Right cardiac atrium (tissue), 5 donors: ENCODE data around the gene SPP1. TPM values are rescaled to one million over a fixed set of nuclear protein-coding genes. Genes with fewer than 3 reads are reported as not detected.
"Not testable (repeated sequence)": the region's sequence is repeated elsewhere in the genome, so short reads cannot be mapped to it uniquely, and the experiment has no call there.

Experiments used
- ATAC-seq, 2 donors: fragments of 200-7000 bp; cut with Tn5 transposase; one replicate each; pipeline versions ENCODE4 v1.8.0 to v1.9.1; 2020; ENCODE audit warnings: moderate library complexity in 2 of 2, mild to moderate bottlenecking in 1 of 2
- DNase-seq, 3 donors: peaks; one replicate each; pipeline ENCODE4 v3.0.0-alpha.2; 2020
- H3K27ac ChIP-seq: one replicate; pipeline ENCODE4 v1.5.1; 2013; ENCODE audit warnings: mild to moderate bottlenecking, low read length, control low read depth, moderate library complexity
- H3K27me3 ChIP-seq: one replicate; pipeline ENCODE4 v1.6.1; 2013; ENCODE audit not compliant: control insufficient read depth, insufficient read depth
- H3K4me1 ChIP-seq: one replicate; pipeline ENCODE4 v1.6.1; 2013; ENCODE audit warnings: low read length; ENCODE audit not compliant: control insufficient read depth, insufficient read depth
- H3K4me3 ChIP-seq: one replicate; pipeline ENCODE4 v1.5.1; 2013; ENCODE audit warnings: low read length, control low read depth
- H3K9me3 ChIP-seq: one replicate; pipeline ENCODE4 v1.6.1; 2013; ENCODE audit warnings: low read length; ENCODE audit not compliant: control insufficient read depth
- WGBS: extraction: QIAGEN DNeasy Blood & Tissue Kit; methylation state at CpG from one replicate; pipeline ENCODE4 v1.1.7; 2013; 5-methylcytosine and 5-hydroxymethylcytosine counted together
- intact Hi-C, 4 donors: fragments of 100-400 bp; cut with DNase I; formaldehyde crosslinking; loops; one replicate each; pipeline versions ENCODE4 v1.11.0 to v1.14.0; 2022 to 2023
- polyA plus RNA-seq: library from polyadenylated mRNA; stranded (reverse); fragments of 200-250 nt; gene quantifications from one replicate; pipeline ENCODE4 v1.2.3, GENCODE V29; 2013
- total RNA-seq, 4 donors: library from RNA; stranded (reverse); fragmentation: NEBNext Ultra II Directional; extraction: Animal tissue kit (Norgen Biotek cat#: 25700); gene quantifications; one replicate each; pipeline ENCODE4 v1.2.1, GENCODE V29; 2021
- donor health status: healthy with polysubstance abuse.
- donor health status: DM: no; HTN: yes; CAD: no.
- donor health status: DM: no; HTN: no; CAD: no.
- donor health status: DM: no; HTN: yes; CAD: no; lungs with severe emphysema.
- donor health status: DM: yes; HTN: yes; CAD: no.

SPP1 gene
- total and polyA plus RNA-seq, 5 donors = 3.1 to 38.8 (median 20.9) TPM

DNA sequence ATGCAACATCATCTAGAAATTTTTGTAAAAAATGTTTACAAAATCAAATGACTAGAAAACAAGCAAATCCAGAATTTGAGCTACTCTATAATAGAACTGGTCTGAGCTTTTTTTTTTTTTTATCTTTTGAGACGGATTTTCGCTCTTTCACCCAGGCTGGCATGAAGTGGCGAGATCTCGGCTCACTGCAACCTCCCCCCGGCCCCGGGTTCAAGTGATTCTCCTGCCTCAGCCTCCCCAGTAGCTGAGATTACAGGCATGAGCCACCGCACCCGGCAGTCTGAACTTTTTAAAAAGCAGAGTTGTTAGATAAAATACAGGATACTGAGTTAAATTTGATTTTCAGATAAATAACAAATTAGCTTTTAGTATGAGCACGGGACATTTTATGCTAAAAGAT lies 11.0 kb downstream of the SPP1 start:
- intact Hi-C loops = loop anchor here in 1 of 4 donors (10.0 kb wide), 1 partner anchor 302 kb away; no protein-coding TSS in a partner anchor
- WGBS = 85% methylated on average over 9 of the region's 9 CpGs
- no peaks in the 10 kb centered on the region for H3K4me1 ChIP-seq
- no peak overlapping the region for H3K4me3 ChIP-seq
- H3K27me3 ChIP-seq = no peaks in the 10 kb centered on the region
- no peaks in the 10 kb centered on the region for H3K9me3 ChIP-seq
- DNase-seq (no peak), ATAC-seq (no peak)
- no peak overlapping the region for H3K27ac ChIP-seq

GRCh38 chr4:87989765-87990164 lies 14.3 kb downstream of the SPP1 start:
- intact Hi-C loops = loop anchor here in 1 of 4 donors (10.0 kb wide), 1 partner anchor 305 kb away; no protein-coding TSS in a partner anchor
- Histone ChIP-seq H3K4me3 (no peak overlapping the region), H3K4me1 (no peaks in the 10 kb centered on the region), H3K27ac (no peak overlapping the region), H3K27me3 (no peaks in the 10 kb centered on the region), H3K9me3 (no peaks in the 10 kb centered on the region)
- no peak for ATAC-seq
- 85% methylated on average over 4 of the region's 4 CpGs for WGBS
- no peak for DNase-seq

- DNase-seq (no peak), ATAC-seq (no peak)
- Histone ChIP-seq H3K4me3 (no peak overlapping the region), H3K27me3 (no peaks in the 10 kb centered on the region), H3K9me3 (no peaks in the 10 kb centered on the region), H3K27ac (no peak overlapping the region), H3K4me1 (no peaks in the 10 kb centered on the region)
- intact Hi-C loops = no loop called here
- 64% methylated on average over 3 of the region's 3 CpGs for WGBS
Measured at GRCh38 chr4:87995435-87995834, 19.9 kb downstream of the SPP1 start.

DNA sequence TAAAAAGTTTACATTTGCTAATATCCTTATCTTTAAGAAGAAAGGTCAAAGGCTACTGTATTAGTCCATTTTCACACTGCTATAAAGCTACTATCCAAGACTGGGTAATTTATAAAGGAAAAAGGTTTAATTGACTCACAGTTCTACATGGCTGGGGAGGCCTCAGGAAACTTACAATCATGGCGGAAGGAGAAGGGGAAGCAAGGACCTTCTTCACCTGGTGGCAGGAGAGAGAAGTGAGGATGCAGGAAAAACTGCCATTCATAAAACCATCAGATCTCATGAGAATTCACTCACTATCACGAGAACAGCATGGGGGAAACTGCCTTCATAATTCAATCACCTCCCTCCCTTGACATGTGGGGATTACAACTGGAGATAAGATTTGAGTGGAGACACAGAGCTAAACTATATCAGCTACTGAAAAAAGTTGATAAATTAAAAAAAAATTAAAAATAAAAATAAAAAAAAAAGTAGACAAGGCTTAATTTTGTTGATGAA lies 23.7 kb downstream of the SPP1 start:
- H3K27me3 ChIP-seq, H3K27ac ChIP-seq, H3K4me1 ChIP-seq, DNase-seq, H3K4me3 ChIP-seq, H3K9me3 ChIP-seq, intact Hi-C loops, ATAC-seq: not testable (repeated sequence)
- WGBS = 84% methylated on average over 2 of the region's 2 CpGs

- H3K27ac ChIP-seq = no peak overlapping the region
- DNase-seq (no peak), ATAC-seq (no peak)
- H3K4me1 ChIP-seq = peaks cover 1% of the 10 kb centered on the region
- intact Hi-C loops = no loop called here
- WGBS = 75% methylated on average over 3 of the region's 3 CpGs
- no peak overlapping the region for H3K4me3 ChIP-seq
- no peaks in the 10 kb centered on the region for H3K27me3 ChIP-seq
- H3K9me3 ChIP-seq = no peaks in the 10 kb centered on the region
Measured at GRCh38 chr4:88001871-88002270, 26.4 kb downstream of the SPP1 start.

- no peaks in the 10 kb centered on the region for H3K9me3 ChIP-seq
- no peak overlapping the region for H3K27ac ChIP-seq
- no peak overlapping the region for H3K4me3 ChIP-seq
- DNase-seq (no peak), ATAC-seq (no peak)
- H3K4me1 ChIP-seq = peaks cover 3% of the 10 kb centered on the region
- WGBS = 37% methylated on average over 4 of the region's 4 CpGs
- intact Hi-C loops = no loop called here
- H3K27me3 ChIP-seq = no peaks in the 10 kb centered on the region
Measured at GRCh38 chr4:88002786-88003185, 27.3 kb downstream of the SPP1 start.

- Histone ChIP-seq H3K9me3 (no peaks in the 10 kb centered on the region), H3K4me1 (peaks cover 3% of the 10 kb centered on the region), H3K4me3 (no peak overlapping the region), H3K27ac (no peak overlapping the region), H3K27me3 (no peaks in the 10 kb centered on the region)
- intact Hi-C loops = no loop called here
- 50% methylated on average over 3 of the region's 3 CpGs for WGBS
- no peak for DNase-seq
- no peak for ATAC-seq
Measured at GRCh38 chr4:88003261-88003660, 27.7 kb downstream of the SPP1 start.

GRCh38 chr4:88005076-88005475 lies 29.6 kb downstream of the SPP1 start:
- intact Hi-C loops = no loop called here

DNA sequence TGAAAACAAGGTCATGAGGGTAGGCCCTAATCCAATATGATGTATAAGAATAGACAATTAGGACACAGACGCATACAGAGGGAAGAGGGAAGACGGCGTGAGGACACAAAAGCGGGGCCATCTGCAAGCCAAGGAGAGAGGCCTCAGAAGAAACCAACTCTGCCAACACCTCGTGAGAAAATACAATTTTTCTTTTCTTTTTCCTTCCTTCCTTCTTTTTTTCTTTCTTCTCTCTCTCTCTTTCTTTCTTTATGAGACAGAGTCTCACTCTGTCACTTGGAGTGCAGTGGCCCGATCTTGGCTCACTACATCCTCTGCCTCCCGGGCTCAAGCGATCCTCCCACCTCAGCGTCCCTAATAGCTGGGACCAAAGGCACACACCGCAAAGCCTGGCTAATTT lies 30.4 kb downstream of the SPP1 start:
- intact Hi-C loops = no loop called here
- 97% methylated on average over 10 of the region's 10 CpGs for WGBS
- DNase-seq = no peak
- Histone ChIP-seq H3K27ac (no peak overlapping the region), H3K9me3 (no peaks in the 10 kb centered on the region), H3K4me1 (peaks cover 3% of the 10 kb centered on the region), H3K4me3 (no peak overlapping the region), H3K27me3 (no peaks in the 10 kb centered on the region)
- no peak for ATAC-seq

More at GRCh38 chr4:88005076-88005475, 29.6 kb downstream of the SPP1 start:
- ATAC-seq = no peak
- WGBS = 53% methylated on average over 2 of the region's 2 CpGs
- no peaks in the 10 kb centered on the region for H3K9me3 ChIP-seq
- DNase-seq = peak in 1 of 3 donors; percentile 71
- H3K4me1 ChIP-seq = peaks cover 3% of the 10 kb centered on the region
- H3K4me3 ChIP-seq = no peak overlapping the region
- no peaks in the 10 kb centered on the region for H3K27me3 ChIP-seq
- no peak overlapping the region for H3K27ac ChIP-seq

DNA sequence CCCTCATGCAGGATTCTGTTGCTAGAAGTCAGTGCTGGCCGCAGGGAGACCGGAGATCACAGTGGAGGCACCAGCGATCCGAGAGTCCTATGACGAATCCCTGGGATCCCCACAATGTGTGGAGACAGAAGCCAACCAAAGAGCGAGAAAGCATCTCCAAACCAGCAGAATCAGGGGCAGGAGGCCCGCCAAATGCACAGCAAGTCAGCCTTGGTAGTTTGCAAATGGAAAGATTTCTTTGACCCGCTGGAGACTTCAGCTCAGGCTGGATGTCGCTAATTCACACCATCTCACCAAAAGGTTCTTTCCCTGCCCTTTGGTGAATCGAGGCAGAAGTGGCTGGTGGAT lies 31.4 kb downstream of the SPP1 start:
- H3K4me1 ChIP-seq = peaks cover 3% of the 10 kb centered on the region
- H3K27me3 ChIP-seq = no peaks in the 10 kb centered on the region
- DNase-seq (no peak), ATAC-seq (peak in 1 of 2 donors; percentile 1)
- intact Hi-C loops = no loop called here
- H3K4me3 ChIP-seq = peak overlapping the region; percentile 67
- peak overlapping the region; percentile 41 for H3K27ac ChIP-seq
- no peaks in the 10 kb centered on the region for H3K9me3 ChIP-seq
- WGBS = 43% methylated on average over 10 of the region's 10 CpGs

DNA sequence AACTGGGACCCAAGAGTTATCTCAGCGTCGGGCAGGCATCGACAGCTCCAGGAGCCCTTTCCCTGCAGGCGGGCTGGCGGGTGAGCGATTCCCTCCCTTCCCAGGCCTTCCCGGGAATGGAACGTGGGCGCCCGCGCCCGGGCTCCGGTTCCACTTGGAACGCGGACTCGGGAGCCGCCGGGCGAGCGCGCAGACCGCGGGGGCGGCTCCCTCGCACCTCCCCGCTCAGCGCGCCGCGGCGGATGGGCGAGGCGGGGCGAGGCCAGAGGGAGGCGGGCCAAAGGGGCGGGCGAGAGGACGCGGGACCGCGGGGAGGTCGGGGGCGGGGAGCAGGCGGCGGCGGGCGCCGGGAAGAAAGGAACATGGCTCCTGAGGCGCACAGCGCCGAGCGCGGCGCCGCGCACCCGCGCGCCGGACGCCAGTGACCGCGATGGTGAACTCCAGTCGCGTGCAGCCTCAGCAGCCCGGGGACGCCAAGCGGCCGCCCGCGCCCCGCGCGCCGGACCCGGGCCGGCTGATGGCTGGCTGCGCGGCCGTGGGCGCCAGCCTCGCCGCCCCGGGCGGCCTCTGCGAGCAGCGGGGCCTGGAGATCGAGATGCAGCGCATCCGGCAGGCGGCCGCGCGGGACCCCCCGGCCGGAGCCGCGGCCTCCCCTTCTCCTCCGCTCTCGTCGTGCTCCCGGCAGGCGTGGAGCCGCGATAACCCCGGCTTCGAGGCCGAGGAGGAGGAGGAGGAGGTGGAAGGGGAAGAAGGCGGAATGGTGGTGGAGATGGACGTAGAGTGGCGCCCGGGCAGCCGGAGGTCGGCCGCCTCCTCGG lies 32.0 kb downstream of the SPP1 start, which contains the start of gene PKD2:
PKD2 (plus strand) TSS at position 332 of the 818 bp plus-strand sequence; CDS start at position 431, 99 bp downstream.
- intact Hi-C loops = no loop called here
- WGBS = under 1% methylated on average over 116 of the region's 116 CpGs
- peak; percentile 91 to 96 (median 96) for DNase-seq
- Histone ChIP-seq H3K27ac (peak within 1 kb of the TSS; percentile 41), H3K9me3 (no peaks in the 10 kb centered on the region), H3K4me3 (peak within 1 kb of the TSS; percentile 67), H3K27me3 (no peaks in the 10 kb centered on the region), H3K4me1 (peaks cover 3% of the 10 kb centered on the region)
- ATAC-seq = peak; percentile 98 to 99
